HG02642 (cell line): Measurements from ENCODE around the gene CEP164.
"Not testable (repeated sequence)": the region's sequence is repeated elsewhere in the genome, so short reads cannot be mapped to it uniquely, and the experiment has no call there.

Experiments
- ATAC-seq: cut with Tn5 transposase; IDR thresholded peaks from one replicate; pipeline ENCODE4 v1.9.1; 2021; ENCODE audit warnings: mild to moderate bottlenecking; ENCODE audit not compliant: unreplicated experiment, poor library complexity

Gene CEP164

DNA sequence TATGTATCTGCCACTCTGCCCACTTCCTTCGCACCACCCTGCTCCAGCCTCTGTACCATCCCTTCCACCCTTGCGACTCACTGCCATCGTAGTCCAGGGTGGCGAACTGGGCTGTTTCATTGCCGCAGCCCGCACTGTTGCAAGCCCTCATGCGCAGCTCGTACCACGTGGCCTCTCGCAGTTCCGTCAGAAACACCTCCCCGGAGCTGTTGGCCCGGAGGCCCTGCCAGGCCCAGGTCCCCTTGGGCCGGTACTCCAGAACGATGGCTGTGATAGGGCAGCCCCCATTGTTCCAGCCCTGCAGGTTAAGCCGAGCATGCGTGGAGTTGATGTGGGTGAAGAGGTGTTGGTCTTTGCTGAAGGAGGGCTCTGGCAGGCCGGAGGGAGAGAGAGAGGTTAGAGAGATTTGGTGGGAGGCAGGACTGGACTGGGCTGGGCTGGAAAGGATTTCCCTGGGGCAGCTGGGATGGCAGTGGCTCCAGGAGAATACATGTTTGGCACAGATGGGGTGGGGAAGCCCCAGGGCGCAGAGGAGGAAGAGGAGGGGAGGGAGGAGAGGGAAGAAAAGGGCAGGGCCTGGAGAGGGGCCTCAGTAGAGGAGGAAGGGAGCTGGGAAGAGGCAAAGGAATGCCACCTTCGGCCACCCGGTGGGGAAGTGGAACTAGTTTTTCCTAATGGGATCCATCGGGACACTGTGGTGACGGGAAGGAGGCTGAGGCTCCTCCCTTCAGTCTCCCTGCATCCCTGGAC, 109.6 kb downstream of the CEP164 start:
- ATAC-seq: no peak

DNA sequence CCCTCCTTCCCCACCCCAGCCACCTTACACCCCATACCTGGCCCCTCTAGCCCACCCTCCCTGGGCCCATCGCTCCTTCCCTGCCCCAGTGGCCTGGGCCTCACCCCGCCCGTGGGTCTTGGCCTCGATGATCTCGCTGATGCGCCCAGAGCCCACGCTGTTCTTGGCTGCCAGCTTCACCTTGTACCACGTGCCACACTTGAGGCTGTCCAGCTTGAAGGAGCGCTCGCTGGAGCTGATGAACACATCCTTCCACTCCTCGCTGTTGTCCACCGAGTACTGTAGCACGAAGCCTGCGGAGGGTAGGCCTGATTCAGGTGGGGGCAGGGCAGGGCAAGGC, 110.1 kb downstream of the CEP164 start:
- no peak for ATAC-seq

DNA sequence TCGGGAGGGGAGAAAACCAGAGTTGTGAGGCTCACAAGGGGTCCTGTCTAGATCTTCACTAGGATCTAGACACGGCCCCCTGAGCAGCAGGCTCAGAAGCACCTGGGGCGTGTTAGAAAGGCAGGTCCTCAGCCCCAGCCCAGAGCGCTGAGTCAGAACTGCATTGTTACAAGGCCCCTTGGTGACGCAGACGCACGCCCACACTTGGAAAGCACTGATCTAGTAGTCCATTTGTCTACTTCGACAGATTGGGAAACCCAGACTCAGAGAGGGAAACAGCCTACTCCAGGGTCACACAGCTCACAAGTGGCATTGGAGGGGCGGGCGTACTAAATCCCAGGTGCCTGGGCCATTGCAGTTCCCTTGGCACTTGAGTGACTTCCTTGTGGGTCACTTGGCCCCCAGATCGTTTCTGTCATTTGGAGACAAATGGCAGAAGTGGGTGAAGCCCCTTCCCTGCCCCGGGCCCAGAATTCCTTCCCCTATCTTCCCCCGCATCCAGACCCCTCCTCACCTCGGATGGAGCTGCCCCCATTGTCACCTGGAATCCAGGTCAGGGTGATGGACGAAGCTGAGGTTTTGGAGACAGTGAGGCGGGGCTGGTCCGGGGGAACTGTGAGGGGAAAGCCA, 110.8 kb downstream of the CEP164 start:
- ATAC-seq: no peak

DNA sequence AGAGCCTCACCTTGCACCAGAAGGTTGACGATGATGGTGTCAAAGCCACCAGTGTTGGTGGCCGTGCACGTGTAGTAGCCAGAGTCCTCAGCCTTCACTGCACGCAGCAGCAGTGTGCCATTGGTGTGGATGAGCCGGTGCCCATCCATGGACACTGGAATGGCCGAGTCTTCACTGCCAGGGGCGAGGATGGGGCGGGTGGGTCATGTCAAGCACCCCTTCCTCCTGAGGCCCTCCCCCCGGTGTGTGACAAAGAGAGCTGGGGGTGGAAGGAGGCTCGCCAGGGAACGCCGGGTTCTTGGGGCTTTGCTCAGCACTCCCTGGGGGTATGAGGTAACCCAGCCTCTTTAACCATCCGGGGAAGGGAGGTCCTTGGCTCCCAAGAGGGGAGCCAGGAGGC, 111.6 kb downstream of the CEP164 start:
- no peak for ATAC-seq

DNA sequence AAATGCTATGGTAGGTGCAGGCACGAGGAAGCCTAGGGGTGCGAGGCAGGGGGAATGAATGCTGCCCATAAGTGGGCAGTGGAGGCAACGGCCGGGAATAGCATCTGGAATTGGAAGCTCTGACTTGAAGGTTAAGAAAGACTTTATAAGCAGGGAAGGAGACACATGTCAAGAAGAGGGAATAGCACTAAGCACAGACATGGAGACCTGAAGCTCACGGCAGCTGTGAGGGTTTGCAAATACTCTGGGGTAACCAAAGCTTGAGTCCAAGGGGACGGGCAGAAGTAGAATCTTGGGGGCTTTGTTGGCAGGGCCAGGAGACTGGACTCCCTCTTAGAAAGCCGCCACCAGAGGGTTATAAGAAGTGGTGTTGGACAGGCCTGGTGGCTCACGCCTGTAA, 112.6 kb downstream of the CEP164 start:
- no peak for ATAC-seq

DNA sequence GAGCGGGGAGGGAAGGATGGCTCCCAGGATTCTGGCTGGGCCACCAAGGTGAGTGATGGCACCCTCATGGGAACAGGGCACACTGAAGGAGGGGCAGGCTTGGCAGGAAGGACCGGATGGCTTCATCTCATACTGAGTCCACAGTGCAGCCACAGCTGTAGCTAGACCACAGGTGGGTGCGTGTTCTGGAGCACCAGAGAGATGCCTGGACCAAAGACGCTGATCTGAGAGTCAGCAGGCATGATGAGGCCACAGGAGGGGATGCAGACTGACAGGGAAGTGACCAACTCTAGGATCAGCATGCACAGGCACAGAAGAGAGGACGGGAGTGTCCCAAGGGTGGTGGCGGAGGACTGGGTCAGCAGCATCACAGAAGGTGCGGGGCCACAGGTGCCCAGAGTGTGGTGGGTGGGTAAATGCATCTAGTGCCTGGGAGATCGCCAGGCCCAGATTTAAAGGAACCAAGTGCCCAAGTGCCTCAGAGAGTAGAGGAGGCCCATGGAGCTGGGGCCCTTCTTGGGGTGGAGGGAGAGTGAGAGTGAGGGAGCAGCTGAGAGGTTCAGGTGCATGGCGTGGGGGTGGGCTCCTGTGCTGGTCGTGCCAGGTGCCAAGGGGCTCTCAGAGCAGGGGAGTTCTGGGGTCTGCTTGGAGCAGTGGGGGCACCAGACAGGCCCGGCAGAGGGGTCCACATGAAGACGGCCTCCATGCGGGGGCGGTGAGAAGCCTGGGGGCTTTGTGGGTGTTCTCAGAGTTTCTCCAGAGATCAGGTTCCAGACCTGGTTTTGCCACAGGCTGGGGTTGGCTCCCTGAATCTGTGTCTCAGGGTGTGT, 113.7 kb downstream of the CEP164 start:
- ATAC-seq: no peak

DNA sequence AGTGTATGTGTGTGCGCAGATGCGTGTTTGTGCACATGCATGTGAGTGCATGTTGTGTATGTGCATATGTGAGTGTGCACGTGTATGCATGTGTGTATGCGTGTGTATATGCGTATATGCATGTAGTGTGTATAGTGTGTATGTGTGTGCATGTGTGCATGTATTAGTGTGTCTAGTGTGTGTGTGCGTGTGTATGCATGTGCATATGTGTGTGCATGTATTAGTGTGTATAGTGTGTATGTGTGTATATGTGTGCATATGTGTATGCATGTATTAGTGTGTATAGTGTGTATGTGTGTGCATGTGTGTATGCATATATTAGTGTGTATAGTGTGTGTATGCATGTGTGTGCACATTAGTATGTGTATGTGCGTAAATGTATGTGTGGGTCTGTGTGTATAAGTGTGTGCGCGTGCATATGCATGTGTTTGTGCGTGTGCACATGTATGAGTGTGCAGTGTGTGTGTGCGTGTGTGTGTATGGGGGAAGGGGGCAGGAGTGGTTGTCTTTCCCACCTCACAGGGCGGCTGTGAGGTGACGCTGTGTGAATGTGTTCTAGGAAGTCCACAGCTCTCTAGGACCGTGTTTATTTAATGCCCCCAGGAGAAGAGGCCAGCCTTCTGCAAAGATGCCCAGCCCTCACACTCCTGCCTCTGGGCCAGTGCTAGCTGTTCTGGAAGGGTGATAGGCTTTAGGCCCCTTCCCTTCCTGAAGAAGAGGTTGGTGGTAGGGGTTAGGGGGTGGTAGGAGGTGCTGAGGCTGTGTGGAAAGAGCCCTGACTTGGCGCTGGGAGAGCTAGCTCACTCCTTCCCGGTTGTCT, 114.6 kb downstream of the CEP164 start:
- ATAC-seq: no peak

DNA sequence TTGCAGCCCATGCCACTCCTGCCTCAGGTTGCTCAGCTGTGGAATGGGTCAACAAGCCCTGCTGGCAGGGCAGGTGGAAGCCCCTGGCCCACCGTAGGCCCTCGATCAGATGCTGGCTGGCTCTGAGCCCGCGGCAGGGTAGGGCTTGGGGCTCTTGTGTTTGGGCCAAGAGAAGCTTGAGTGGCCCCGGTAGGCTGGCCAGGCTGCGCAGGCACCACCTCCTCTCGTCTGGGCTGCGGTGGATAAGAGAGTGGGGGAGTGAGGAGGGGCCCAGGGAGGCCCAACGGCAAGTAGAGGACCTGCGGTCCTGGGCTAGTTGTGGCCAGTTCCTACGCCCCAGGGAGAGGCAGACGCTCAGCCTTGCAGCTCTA, 115.2 kb downstream of the CEP164 start:
- no peak for ATAC-seq

DNA sequence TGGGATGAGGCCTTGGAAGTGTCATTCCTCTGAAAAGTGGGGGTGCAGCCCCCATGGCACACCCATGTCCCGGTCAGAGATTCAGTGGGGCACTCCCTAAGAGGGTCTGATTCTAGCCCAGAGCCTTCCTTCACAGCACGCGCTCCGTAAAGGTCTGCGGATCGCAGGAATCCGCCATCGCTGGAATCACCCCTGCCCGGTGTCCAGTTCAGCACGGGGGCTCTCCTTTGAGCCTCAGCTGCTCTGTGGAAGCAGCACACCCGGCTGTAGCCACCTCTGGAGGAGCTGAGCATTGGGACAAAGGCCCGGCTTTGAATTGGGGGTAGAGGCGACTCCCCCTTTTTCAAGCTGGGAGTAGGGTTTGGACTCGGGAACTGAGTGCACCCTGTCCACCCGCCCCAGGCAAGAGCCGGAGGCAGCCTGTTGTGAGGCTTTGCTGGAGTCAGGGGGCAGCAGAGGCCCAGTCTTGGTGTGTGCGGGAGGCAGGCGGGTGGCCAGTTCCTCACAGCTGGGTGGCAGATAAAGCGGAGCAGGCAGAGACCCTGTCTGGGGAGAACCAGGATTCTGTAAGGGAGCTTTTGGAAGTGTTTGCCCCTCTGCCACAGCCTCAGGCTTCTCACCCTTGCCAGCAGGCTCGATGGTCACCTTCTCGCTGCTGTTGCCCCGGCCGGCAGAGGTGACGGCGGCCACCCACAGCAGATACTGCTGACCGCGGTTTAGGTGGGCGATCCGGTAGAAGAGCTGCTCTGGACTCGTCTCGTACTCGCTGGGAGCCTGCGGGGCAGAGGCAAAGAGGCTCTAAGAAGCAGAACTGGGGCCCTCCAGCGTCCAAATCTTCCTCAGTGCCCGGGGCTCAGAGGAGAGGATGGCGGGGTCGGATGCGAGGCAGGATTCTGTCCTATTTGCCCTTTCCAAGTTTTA, 115.9 kb downstream of the CEP164 start:
- ATAC-seq: no peak

DNA sequence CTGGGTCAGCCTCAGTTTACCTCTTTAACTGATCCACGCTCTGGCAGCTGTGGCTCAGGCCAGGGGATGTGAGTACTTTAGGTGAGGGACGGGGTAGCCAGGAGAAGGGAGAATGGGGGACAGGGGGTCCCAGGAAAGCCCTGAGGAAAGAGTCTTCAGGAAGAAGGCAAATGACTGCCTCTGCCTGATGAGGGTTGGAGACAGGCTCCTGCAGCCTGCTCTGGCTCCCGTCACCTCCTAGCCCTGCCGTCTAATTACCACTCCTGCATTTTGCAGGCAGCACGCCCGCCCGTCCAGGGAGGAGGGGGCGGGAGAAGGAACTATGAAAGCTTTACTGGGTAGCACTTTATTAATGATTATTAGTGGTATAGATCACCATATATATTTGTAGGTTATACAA, 116.6 kb downstream of the CEP164 start:
- no peak for ATAC-seq

DNA sequence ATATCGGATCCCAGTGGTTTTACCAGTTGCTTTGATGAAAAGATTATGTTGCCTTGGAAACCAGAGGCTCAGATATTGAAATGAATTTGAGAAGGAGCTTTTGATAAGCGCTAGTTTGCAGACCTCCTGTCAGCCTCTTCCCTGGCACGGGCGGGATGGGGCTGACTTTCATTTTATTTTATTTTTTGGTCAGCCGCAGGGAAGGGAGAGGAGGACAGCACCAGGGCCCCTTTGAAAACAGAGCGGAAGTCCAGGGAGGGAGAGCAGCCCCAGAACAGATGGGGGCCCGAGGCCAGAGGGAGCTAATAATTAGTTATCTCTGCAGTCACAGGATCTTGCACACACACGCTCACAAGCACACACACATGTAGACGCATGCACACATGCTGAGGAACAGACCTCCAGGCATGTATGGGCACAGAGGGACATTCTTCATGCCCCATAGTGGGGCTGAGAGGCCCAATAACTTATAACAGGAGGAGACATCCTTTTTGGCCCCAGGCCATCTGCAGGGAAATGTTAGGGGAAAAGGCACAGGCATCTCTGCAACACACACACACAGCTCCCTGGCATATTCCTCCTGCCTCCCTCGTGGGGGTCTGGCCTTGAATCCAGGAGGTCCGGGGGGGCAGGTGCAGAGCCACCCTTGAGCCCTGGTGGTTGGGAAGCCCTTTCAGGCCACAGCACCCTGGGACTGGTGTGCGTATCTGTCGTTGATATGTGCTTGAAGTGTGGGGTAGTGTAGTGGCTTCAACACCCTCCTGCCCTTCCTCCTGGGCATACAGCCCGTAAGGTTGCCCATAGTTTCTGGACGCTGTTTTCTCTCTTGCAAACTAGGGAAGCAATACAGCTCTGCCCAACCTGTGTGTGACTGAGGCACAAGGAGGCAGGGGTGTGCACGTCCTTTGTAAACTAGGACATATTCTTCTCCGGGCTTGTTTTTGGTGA, 117.3 kb downstream of the CEP164 start:
- no peak for ATAC-seq

DNA sequence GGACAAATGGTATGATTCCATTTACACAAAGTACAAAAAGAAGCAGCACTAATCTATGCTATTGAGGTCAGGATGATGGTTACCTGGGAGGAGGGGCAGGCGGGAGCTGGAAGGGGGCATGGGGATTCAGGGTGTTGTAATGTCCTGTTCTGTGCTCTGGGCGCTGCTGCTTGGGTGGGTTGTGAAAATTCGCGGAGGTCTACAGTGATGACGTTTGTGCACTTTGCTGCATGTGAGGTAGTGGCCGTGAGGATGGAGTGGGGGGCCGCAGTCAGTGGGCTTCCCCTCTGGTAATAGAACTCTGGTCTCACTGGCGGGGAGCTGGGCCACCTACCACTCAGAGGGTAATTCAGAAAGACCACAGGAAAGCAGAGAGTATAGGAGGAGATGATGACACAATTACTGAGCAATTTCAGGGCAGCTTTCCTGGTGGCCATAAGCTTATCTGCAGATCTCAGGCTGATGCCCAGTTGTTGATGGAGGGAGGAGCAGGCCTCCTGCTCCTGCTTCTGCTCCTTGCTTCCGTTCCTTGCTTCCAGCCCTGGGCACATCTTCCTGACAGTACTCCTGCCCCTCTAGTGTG, 121.5 kb downstream of the CEP164 start:
- no peak for ATAC-seq

DNA sequence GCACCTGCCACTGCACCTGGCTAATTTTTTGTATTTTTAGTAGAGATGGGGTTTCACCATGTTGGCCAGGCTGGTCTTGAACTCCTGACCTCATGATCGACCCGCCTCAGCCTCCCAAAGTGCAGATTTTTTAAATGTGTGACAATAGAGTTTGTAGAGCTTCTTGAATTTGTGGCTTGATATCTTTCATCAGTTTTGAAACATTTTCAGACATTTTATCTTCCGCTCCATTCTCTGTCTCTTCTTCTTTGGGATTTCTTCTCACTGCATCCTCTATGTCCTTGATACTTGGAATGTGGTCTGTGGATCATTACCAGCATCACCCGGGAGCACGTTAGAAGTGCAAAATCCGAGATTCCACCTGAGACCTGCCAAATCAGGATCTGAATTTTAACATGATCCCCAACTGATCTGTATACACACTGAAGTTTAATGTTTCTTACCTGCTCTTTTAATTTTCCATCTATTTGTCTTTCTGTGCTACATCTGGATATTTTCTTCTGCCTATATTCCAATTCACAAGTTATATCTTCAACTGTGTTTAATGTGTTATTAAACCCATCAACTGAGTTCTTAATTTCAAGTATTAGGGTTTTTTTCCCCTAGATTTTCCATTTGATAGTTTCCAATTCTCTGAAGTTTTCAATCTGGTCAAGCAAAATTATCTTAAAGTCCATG, 126.4 kb downstream of the CEP164 start:
- no peak for ATAC-seq

DNA sequence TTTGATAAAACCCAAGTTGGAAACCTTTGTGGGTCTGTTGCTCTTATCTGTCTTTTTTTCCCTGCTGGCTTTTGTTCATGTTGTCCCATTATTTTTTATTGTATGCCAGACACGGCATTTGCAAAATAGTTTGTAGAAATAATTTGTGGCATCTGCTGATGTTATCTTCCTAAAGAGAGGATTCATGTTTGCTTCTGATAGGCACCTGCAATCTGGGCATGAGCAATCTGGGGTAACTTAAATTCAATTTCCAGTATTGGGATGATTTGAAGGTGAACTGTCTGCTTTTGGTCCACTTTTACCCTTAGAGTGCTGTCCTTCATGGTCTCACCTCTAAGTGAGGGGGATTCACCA, 126.9 kb downstream of the CEP164 start:
- no peak for ATAC-seq

DNA sequence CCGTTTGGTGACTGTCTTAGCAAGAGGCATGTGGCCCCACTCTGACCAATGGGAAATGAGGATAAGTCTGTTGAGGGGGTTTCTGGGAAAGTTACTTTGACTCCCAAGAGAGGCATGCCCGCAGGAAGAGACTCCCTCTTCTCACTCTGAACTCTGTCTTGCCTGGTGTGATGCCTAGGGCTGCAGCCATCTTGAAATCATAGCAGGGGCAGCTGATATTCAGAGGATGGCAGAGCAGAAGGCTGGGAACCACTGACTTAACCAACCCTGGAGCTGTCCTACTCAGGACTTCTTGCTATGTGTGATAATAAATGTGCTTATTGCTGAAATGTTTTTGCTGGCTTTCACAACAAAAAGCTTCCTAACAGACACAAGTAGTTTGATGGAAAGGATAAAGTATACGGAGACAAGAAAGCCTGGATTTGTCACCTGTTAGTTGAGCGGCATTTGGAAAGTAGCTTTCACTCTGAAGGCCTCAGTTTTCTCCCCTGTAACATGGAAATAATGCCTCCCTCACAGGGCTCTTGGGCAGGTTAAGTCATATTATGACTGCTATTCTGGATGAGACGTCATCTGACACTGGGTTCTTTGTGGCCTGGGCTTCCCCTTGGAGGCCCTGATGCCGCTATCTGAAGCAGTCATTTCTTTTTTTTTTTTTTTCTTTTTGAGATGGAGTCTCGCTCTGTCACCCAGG, 128.5 kb downstream of the CEP164 start:
- ATAC-seq: peak; percentile 70

DNA sequence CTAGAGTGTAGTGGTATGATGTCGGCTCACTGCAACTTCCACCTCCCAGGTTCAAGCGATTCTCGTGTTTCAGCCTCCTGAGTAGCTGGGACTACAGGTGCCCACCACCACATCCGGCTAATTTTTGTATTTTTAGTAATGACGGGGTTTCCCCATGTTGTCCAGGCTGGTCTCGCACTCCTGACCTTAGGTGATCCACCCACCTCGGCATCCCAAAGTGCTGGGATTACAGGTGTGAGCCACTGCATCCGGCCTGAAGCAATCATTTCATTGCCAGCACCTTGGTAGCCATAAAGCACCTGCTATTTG, 129.0 kb downstream of the CEP164 start:
- ATAC-seq: not testable (repeated sequence)

DNA sequence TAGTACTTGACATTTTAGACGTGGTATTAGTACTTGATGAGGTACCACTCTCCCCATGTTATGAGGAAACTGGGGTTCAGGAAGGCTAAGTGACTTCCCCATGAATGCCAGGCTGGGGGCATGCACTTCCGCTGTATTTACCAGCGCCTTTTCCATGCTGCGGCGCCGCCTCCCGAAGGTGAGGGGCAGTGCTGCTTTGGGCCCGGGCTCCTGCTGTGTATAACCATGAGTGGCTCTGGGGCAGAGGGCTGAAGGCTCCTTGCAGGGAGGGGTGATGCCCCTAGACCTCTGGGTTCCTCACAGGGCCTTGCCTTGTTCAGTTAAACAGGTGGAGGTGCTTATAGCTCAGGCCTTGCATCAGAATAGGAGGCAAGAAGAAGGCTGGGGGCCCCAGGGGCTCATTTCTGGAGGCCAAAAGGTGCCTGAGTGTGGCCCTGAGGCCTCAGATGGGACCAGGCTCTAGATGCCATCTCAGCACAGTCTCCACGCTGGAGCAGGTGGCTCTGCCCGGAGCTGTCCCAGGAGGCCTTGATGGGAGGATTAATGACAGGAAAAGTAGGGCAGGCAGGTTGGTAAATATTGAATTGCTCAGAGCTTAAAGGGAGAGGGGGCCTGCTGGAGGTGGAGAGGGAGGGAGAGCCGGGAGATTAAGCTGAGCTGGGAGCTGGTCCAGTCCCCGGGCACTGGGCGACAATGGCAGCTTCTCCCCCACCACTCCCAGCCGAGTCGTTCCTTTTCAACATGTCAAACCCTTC, 129.6 kb downstream of the CEP164 start:
- ATAC-seq: no peak
